HG02885 (cell line): ENCODE results near the gene SOX21.

Source experiments
- ATAC-seq: cut with Tn5 transposase; IDR thresholded peaks from one replicate; pipeline ENCODE4 v1.9.1; 2021; ENCODE audit warnings: mild to moderate bottlenecking; ENCODE audit not compliant: unreplicated experiment, poor library complexity

Gene SOX21

DNA sequence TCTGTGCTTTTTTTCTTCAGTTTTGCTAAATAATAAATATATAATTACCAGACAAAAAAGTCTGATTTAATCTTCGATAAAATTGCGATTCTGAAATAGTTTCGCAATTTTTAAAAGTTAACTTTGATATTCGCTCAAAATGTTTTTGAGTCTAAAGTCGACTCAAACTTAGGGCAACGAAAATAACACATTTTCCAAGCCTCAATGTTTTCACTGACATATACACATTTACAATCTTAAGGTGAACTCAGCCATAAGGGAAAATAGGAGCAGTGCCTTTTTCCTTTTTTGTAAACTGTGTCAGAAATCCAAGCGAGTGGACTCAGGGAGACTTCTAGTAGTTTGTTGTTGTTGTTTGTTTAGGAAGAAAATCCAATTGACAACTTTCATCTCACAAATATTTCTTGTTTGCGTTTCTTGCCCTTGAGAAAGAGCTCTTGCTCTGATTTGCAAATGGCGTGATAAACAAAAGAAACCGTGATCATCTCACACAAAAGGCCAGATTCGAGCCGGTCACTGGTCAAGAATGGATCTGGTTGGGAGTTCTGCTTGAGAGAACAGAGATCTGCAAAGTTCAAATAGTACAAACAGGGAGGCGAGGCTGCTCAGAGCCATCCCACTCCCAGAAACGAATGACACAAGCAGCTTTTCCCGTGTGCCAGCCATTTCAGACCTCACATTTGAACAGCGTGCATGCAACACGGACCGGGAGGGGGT lies 2.1 kb downstream of the SOX21 start:
- ATAC-seq, result no peak

DNA sequence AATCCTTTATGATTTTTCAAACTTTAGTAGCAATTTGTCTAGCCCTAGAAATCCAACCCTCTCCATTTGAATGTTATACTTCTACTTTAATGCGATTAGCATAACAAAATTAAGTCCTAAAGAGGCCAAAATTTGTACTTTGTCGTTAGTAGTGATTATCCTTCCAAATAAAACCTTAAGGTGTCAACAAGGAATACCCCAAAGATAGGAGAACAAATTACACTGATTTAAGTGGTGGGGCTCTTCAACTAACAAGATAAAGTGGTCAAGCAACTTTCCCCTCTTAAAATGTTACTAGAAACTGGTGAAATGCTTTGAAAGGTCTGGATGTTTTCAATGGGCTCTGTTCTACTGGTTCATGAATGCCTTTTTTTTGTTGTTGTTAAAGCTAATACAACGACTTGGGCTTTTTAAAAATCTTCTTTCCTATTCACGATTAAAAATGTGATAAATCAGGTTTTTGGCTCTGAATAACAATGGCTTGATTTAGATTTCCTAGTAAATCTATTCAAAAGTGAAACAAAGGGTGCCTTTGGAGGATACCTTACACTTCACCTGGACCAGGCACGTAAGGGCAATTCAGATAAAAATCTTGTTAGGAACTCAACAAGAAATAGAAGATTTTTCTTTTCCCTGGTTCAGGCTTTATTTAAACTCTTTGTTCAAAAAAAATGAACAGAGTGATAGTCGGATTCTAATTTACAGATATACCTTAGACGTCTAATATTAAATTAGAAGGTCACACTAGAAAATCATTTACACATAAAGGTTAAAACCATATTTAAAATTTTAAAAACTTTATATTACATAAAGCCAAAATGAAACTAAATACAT lies 3.1 kb downstream of the SOX21 start:
- no peak for ATAC-seq

DNA sequence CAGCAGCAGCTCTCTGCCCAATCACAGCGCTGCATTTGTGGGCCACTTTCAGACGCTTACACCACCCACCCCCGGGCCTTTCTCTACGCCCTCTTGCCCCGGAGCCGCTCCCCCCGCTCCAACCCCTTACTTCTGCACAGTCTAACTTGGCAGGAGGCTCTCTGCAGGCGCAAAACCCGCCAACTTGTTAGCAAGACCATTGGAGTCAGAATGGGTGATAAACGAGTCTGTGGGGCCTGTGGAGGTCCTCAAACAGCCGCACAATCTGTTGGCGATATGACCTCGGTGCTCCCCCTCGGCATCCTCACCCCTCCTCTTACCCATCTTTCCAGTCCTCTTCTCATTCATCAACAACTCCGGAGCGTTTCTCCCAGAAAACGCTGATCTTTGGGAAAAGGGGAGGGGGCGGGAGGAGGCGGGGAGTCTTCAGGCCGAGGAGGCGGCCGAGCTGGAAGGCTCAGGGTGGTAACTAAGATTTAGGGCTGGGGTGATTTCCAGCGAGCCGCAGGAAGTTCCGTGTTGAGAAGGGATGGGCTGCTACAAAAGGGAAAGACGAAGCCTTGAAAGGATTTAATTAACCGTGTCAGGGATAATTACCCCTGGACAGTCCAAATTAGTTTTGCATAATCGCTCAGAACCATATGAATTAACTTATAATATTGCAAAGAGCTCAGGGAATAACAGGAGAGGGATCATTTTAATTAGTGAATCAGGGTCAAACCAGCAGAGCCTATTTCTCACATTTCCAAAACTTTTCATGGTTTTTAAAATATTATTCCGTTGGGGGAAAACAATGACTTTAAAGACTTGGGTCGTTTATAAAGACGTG lies 4.1 kb downstream of the SOX21 start:
- ATAC-seq, result no peak

DNA sequence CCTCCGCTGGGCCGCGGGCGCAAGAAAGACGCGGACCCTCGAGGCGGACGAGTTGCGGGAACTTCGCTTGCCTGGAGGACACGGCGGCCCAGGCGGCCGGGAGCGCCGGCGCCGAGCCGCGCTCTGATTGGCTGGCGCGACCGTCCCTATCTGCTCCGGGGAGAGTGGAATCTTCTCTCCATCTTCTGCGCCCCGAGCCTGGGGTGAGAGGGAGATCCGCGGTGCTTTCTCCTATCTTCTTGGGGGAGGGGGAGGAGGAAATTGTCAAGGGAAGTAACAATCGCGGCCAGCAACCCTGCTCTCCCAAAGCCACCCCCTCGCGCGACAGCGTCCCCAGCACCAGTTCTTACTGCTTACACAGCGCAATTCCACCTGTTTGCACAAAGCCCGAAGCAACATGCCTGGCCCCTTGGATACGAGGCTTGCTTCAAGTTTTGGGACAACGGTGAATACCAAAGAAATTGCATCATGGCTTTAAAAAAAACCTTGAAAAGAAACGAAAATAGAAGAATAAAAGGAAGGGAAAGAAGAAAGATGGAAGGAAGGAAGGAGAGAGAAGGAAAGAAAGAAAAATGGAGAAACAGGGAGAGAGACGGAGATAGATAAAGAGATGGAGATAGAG lies 4.8 kb downstream of the SOX21 start:
- no peak for ATAC-seq

DNA sequence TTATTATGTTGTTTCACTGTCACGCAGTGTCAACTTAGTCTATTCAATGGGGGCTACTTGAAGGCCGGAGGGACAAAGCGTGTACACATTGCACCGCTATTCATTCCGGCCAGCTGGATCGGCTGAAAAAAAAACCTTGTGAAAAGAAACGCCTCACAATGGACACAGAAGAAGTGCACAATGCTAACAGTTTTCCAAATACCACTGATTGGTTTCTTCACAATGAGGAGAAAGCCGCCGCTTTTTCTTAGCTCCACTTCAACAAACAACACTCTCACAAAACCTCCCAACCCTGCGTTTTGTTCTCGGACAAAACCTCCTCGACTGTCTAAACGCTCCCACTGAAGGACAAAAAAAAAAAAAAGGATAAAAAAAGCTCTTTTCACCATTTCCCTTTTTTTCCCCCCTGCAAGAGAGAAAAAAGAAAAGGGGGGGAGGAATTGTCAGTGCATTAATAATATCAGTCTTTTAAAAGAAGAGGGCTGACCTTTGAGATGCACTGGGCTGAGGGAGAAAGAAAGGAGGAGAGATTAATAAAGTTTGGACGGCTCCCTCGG lies 5.4 kb downstream of the SOX21 start:
- ATAC-seq, result no peak

DNA sequence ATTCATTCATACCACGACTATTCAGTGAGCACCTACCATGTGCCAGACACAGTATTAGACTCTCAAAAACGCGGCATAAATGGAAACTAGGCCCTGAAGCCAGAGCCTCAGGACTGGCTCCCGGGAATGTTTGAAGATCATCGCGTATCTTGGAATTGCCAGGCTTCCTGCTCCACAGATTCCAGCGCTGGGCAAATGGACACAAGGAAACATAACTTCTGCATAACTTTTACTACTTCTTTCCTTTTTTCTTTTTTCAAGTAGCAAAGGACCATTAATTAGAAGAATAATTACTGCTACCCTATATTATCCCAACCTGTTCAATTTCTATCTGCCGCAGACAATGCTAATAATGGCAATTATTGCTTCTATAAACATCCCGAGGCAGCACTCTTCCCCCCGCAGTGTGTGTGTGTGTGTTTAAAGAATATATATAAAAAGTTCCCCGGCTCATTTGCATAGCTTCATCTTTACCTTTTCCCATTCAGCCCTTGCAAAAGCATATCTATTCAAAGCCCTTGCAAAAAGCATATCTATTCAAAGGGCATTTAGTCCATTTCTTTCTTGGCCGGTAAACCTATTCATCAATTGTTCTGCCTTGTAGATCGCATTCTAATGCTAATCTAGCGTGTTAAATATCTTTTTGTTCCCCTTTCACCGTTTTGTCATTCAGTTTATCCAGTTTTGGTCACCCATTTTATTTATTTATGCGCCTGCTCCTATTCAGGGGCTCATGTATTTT lies 6.1 kb downstream of the SOX21 start:
- ATAC-seq, result no peak

DNA sequence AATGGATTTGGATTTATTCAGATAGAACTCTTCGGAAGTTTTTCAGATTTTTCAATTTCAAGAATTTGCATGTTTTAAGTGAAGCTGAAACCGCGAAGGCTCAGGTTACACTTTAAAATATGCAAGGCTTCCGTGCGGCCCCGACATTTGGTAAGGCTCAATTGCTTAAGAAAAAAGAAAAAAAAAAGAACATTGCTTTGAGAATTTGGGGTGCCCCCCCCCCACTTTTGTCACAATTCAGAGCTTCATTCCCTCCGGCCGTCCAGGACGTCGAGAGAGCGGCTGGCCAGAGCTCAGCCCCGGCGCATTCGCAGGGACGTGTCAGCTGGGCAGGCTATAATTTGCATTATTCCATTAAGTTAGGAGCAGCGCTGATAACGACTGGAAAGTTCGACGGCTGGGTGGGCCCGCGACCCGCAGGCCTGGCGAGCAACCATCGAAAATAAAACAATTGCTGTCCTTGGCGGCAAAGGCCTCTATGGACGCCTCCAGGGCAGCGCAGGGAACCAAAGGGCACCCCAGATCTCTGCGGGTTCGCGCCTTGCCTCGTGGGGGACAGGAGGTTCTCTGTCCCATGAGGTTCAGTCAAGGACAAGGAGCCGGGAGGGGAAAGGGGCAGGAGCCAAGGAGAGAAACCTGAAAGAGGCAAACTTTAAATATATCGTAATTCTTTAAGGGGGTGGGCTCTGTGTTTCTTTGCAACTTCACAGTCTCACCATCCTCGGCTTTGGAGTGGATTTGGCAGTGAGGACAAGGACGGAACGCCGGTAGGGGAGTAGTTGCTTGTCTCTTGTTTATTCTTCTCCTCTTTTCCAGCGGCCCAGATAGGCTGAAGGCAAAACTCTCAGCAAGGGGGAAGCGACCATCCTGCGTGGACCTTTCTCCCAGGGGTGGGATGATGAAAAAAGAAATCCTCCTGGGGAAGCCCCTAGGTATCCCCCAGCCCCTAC lies 7.0 kb downstream of the SOX21 start:
- no peak for ATAC-seq

DNA sequence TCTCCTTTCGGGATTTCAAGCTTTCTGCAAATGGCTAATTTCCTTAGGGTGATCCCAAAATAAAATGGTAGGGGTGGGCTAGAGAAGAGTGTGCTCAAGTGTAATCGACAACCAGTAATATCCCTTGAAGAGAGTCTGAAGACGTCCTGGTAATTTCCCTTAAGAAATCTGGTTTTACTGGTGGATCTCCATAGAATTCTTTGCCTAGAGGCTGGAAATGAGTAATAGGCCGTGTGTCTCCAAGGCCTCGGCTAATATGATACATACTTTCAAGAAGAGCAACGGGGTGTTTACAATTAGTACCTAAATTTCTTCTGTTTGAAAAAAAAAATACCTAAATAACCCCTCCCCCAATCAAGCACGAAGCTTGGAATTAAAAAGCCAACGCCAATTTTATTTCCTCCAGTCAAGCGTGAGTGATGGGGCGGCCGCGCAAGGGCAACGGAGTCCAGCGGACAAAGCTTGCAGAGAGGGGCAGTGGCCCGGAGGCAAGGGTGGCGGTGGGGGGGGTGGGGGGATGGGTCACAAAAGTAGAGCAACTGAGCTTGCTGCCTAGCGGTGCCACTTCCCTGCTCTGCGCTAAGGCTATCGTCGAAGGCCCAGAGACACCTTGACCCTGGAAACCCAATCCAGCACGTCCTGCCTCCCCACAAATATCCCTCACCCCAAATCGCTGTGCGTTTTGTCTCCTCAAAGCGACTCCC lies 7.8 kb downstream of the SOX21 start:
- ATAC-seq, result no peak

DNA sequence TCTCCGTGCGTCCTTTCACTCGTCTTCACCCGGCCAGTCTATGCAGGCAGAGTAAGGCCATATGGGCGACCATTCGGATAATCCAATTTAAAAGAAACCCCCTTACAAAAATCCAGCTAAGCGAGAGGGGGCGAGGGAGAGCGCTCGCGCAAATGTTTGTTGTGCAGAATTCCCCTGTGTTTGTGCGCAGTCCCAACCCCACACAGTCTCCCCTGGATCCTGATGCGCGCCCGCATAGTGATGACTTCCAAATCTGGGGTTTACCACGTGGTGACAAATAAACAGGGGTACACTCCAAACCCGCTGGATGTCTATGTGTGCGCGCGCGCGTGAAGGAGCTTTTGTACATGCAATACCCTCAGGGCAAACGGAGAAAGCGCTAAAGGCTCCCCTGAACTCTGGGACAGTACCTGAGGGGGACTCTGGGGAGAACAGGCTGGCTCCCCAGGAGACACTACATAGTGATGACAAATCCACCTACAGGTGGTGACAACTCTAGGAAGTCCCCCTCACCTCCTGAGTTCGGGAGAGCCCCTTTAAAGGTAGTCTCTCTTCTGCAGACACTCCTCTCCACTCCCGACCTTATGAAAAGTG lies 8.5 kb downstream of the SOX21 start:
- no peak for ATAC-seq

DNA sequence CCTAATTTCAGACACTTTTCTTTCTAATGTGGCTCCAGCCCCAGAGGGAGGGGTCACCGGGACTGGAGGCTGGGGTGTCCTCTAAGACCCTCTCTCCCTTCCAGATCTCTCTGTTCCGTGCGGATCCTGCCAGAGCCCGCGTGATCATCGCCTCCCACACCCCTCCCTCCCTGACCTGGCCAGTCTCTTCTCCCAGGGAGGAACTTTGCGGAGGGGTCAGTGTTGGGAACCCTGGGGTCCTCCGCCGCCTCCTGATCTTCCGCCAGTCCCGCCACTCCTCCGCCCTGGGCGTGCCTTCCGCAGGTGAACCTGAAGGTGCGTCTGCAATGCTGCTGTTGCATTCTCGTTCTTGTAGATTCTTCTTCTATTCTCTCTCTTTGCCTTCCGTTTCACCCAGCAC lies 9.1 kb downstream of the SOX21 start:
- no peak for ATAC-seq

DNA sequence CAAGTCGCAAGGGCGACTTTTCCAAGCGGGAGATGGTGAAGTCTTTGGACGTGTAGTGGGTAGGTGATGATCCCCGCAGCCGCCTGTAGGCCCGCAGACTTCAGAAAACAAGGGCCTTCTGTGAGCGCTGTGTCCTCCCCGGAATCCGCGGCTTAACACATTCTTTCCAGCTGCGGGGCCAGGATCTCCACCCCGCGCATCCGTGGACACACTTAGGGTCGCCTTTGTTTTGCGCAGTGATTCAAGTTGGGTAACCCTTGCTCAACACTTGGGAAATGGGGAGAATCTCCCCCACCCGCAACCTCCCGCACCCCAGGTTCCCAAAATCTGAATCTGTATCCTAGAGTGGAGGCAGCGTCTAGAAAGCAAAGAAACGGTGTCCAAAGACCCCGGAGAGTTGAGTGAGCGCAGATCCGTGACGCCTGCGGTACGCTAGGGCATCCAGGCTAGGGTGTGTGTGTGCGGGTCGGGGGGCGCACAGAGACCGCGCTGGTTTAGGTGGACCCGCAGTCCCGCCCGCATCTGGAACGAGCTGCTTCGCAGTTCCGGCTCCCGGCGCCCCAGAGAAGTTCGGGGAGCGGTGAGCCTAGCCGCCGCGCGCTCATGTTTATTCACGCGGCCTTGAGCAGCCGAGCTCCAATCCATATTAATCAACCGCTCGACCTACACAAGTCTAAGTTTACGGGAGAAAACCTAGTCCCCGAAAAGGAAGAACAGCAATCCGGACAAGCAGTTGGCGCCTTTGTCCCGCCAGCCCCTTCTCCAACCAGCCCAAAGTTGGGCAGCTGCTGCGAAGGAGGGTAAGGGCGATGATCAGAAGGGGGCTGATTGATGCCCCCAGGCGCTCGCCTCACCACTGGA lies 9.9 kb downstream of the SOX21 start:
- no peak for ATAC-seq

DNA sequence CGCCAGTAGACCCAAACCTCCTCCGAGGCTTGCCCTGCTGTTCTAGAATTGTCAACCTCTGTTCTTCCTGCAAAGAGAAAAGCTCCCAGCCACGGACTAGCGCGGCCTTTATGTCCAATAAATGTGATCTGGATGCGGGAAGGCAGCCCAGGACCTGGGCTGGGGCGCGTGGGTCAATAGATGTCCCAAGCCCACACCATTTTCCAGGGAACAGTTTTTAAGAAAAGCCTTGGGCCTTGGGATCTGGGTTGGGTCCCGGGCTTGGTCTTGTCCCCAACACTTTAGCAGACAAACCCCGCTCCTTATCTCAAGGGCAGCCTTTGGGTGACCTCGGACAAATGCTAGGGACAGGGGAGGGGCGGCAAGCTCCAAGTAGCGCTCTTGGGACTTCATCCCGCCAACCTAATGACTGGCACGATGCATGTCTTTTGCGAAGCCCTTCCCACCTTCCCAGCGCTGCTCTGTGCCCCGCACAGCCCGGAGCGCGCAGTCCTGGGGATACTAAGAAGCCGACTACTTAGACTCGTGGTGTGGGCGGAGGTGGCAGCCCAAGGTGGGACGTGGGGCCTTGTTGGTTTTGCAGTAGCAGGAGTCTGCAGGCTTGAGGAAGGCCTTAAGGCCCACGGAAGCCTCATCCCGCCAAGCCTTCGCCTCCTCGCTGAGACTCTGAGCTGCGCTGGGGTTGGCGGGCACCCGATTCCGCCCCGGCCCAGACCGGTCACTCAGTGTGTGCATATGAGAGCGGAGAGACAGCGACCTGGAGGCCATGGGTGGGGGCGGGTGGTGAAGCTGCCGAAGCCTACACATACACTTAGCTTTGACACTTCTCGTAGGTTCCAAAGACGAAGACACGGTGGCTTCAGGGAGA lies 10.8 kb downstream of the SOX21 start:
- ATAC-seq, result no peak

DNA sequence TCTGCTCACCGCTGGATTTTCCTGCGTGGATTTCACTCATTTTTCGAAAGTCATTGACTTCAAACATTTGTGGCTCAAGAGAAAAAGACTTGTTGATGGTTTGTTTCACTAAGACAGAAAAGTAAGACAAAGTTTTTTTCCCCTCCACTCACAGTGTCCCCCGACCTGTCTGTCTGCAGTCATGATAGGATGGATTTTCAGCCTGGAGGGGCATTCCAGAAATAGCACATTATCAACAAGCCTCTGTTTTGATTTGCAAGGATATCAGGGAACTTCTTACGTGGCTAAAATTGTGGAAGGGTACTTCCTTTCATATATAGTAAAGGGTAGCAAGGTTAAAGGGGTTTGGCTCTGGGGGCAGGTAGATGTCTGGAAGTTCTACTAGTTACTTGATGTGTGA lies 11.8 kb downstream of the SOX21 start:
- ATAC-seq, result no peak

DNA sequence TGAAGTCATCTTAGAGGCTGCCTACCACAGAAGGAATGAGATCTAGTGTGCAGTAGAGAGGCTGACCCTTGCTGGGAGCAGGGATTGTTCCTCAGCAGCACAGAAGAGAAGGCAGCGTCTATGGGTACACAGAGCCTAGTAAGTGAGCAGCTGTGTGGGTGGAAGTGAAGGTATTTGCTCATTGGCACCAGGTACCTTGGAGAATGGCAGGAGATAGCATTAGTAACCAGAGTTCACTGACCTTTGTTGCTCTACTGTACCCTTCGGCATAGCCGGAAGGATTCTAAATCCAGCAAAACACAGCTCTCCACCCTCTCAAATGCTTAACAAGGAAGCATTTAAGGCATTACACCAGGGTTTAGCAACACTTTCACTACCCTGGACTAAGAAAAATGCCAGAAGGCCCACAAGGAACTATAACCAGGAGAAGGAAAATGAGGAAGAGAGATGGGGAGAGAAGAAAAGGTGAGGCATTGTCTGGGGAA lies 12.3 kb downstream of the SOX21 start:
- no peak for ATAC-seq

DNA sequence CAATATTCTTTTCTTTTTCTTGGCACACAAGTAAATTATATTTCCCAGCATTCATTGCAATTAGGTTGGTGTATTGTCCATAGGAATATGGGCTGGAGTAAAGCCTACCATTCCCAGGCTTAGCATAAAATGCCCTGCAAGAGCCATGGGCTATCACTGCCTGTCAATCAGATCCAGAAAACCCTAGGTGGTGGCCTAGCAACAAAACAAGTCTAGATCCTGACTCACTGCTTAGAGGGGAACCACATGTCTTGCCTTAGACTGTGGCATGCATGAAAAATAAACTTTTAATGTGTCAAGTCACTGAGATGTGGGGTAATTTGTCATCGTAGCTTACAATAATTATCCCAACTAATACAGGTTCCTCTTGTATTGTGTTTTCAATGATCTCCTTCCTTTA lies 16.2 kb downstream of the SOX21 start:
- ATAC-seq, result no peak

DNA sequence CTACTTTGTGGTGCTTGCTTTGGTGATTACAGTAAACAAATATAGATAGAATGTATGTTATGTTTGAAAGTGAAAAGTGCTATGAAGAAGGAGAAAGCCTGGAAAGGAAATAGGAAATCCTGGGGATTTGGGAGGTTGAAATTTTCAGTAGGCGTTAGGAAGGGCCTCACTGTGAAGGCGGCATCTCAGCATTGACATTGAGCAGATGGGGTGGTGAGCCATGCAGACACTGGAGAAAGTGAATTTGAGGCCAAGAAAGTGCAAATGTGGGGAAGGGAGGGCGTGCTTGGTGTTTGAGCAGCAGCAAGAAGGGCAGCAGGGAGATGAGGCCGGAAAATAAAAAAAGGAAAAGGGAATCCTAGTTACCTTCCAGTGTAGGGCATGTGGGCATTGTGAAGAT lies 20.3 kb downstream of the SOX21 start:
- ATAC-seq, result no peak
